GM23338 (cell line): ENCODE data around the gene TFF2. TPM values are rescaled to one million over a fixed set of nuclear protein-coding genes. Genes with fewer than 3 reads are reported as not detected.

Experiments used
- ATAC-seq: fragments of 200-7000 bp; cut with Tn5 transposase; 3 replicates; pipeline ENCODE4 v1.9.1; 2020
- DNase-seq: peaks from one replicate; pipeline ENCODE4 v3.0.0-alpha.2; 2015; ENCODE audit warnings: low spot score
- H2AFZ ChIP-seq: fragments of 200-600 bp; sonication (generic); 2 replicates; pipeline ENCODE4 v1.8.0; 2016; ENCODE audit warnings: antibody characterized with exemption, mild to moderate bottlenecking, moderate library complexity
- H3F3A ChIP-seq: fragments of 200-600 bp; sonication (generic); replicated peaks from 2 replicates; pipeline ENCODE4 v1.8.0; 2017; ENCODE audit warnings: antibody characterized with exemption, mixed run types, low read depth
- H3K27ac ChIP-seq: fragments of 200-600 bp; sonication (generic); 2 replicates; pipeline ENCODE4 v1.6.1; 2016; ENCODE audit warnings: low read depth
- H3K27me3 ChIP-seq: fragments of 200-600 bp; sonication (generic); 2 replicates; pipeline ENCODE4 v1.8.0; 2016; ENCODE audit warnings: mild to moderate bottlenecking, mixed run types, moderate library complexity; ENCODE audit not compliant: insufficient read depth
- H3K36me3 ChIP-seq: fragments of 200-600 bp; sonication (generic); 2 replicates; pipeline ENCODE4 v1.8.0; 2016; ENCODE audit warnings: mild to moderate bottlenecking; ENCODE audit not compliant: insufficient read depth
- H3K4me1 ChIP-seq: fragments of 200-600 bp; sonication (generic); 2 replicates; pipeline ENCODE4 v1.8.0; 2016; ENCODE audit warnings: mild to moderate bottlenecking, moderate library complexity; ENCODE audit not compliant: insufficient read depth
- H3K4me2 ChIP-seq: fragments of 200-600 bp; sonication (generic); 2 replicates; pipeline ENCODE4 v1.7.1; 2017; ENCODE audit warnings: mixed run types
- H3K4me3 ChIP-seq: fragments of 200-600 bp; sonication (generic); 2 replicates; pipeline ENCODE4 v1.6.1; 2016; ENCODE audit warnings: mixed run types
- H3K79me2 ChIP-seq: fragments of 200-600 bp; sonication (generic); replicated peaks from 2 replicates; pipeline ENCODE4 v1.8.0; 2017; ENCODE audit warnings: mild to moderate bottlenecking; ENCODE audit not compliant: insufficient read depth
- H3K9me2 ChIP-seq: fragments of 200-600 bp; sonication (generic); 2 replicates; pipeline ENCODE4 v1.8.0; 2017; ENCODE audit not compliant: insufficient read depth
- H4K20me1 ChIP-seq: fragments of 200-600 bp; sonication (generic); replicated peaks from 2 replicates; pipeline ENCODE4 v1.8.0; 2017; ENCODE audit warnings: mild to moderate bottlenecking; ENCODE audit not compliant: insufficient read depth
- H3K27ac Mint-ChIP-seq: 2 replicates; pipeline ENCODE4 v1.8.0; 2020; ENCODE audit warnings: inconsistent platforms, mild to moderate bottlenecking, moderate library complexity, mixed read lengths
- H3K27me3 Mint-ChIP-seq: 3 replicates; pipeline ENCODE4 v1.8.0; 2022; ENCODE audit warnings: low read depth, mild to moderate bottlenecking, moderate library complexity, mixed read lengths, inconsistent platforms; ENCODE audit not compliant: insufficient read depth, poor library complexity
- H3K36me3 Mint-ChIP-seq: 3 replicates; pipeline ENCODE4 v1.8.0; 2021; ENCODE audit warnings: low read depth, mild to moderate bottlenecking, inconsistent platforms, moderate library complexity, mixed read lengths
- H3K4me1 Mint-ChIP-seq: 3 replicates; pipeline ENCODE4 v1.8.0; 2020; ENCODE audit warnings: mild to moderate bottlenecking, inconsistent platforms, mixed read lengths
- H3K4me3 Mint-ChIP-seq: 3 replicates; pipeline ENCODE4 v1.8.0; 2021; ENCODE audit warnings: moderate library complexity, mild to moderate bottlenecking, inconsistent platforms, mixed read lengths
- H3K9me3 Mint-ChIP-seq: 3 replicates; pipeline ENCODE4 v1.8.0; 2020; ENCODE audit warnings: moderate library complexity, mild to moderate bottlenecking, inconsistent platforms, mixed read lengths
- CREB1 ChIP-seq: fragments of 250-450 bp; sonication (Bioruptor Pico); IDR thresholded peaks from 2 replicates; pipeline ENCODE4 v1.5.0; 2020; ENCODE audit warnings: low read depth, mild to moderate bottlenecking, moderate library complexity
- EZH2 ChIP-seq: fragments of 200-600 bp; sonication (generic); IDR thresholded peaks from one replicate; pipeline ENCODE4 v1.8.0; 2017; ENCODE audit warnings: antibody characterized with exemption, mild to moderate bottlenecking, low read depth; ENCODE audit not compliant: unreplicated experiment
- JUNB ChIP-seq: IDR thresholded peaks from one replicate; pipeline ENCODE4 v1.6.1; 2016; ENCODE audit warnings: antibody characterized with exemption; ENCODE audit not compliant: unreplicated experiment
- POLR2AphosphoS5 ChIP-seq: IDR thresholded peaks from 2 replicates; pipeline ENCODE4 v1.6.1; 2016; ENCODE audit warnings: antibody characterized with exemption, low read depth
- STAT1 ChIP-seq: IDR thresholded peaks from one replicate; pipeline ENCODE4 v1.6.1; 2016; ENCODE audit warnings: antibody characterized with exemption; ENCODE audit not compliant: unreplicated experiment
- ZNF331 ChIP-seq: fragments of 250-450 bp; sonication (Bioruptor Pico); IDR thresholded peaks from 2 replicates; pipeline ENCODE4 v1.5.0; 2020; ENCODE audit warnings: low read depth, mild to moderate bottlenecking, moderate library complexity
- polyA plus RNA-seq: library from polyadenylated mRNA; unstranded; fragments of >200 nt; fragmentation: Nextera tagmentation; extraction: Ambion mirVana; gene quantifications from 2 replicates; pipeline ENCODE4 v1.2.1, GENCODE V29; 2016
- total RNA-seq: library from RNA; depleted of rRNA; stranded (reverse); fragments of >200 nt; shearing (Covaris generic); gene quantifications from 2 replicates; pipeline ENCODE4 v1.2.3, GENCODE V29; 2014
- TF ChIP-seq, protein P1 (sequence below): IDR thresholded peaks from 2 replicates; pipeline ENCODE4 v1.6.1; 2016; ENCODE audit warnings: antibody characterized with exemption
- TF ChIP-seq, protein P2 (sequence below), 2 experiments: fragments of 200-600 bp in 1 of 2; sonication (generic) in 1 of 2; conservative IDR thresholded peaks; 2 replicates each; pipeline versions ENCODE4 v1.5.1 to v1.6.1; 2016 to 2017; ENCODE audit warnings: antibody characterized with exemption in 2 of 2, low read depth in 2 of 2, mild to moderate bottlenecking in 2 of 2, moderate library complexity in 1 of 2
- TF ChIP-seq, protein P3 (sequence below): IDR thresholded peaks from one replicate; pipeline ENCODE4 v1.6.1; 2018; ENCODE audit warnings: antibody characterized with exemption; ENCODE audit not compliant: unreplicated experiment

TFF2 gene
- total and polyA plus RNA-seq, 2 experiments from 2014 or later, result not detected

DNA sequence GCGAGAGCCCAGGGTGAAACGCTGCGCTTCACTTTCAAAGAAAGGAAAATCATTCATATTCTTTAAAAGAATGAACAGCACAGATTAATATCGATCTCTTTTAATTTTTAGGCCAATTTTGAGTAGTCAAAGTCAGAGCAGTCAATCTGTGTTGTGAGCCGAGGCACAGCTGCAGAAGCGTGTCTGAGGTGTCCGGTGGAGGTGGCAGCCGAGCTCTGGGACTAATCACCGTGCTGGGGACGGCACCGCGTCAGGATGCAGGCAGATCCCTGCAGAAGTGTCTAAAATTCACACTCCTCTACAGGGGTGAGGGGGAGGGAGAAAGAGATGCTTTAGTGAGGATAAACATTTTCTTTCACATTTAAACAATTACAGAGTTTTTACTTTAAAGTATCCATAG is 11.4 kb upstream of the TFF2 start:
- Histone ChIP-seq H3K27ac (no peak overlapping the region), H3K4me2 (no peak overlapping the region), H3K4me3 (no peak overlapping the region), H4K20me1 (no peaks in the 10 kb centered on the region), H3K79me2 (no peaks in the 10 kb centered on the region), H3K9me2 (no peaks in the 10 kb centered on the region), H2AFZ (no peak overlapping the region), H3K36me3 (no peaks in the 10 kb centered on the region), H3K4me1 (no peaks in the 10 kb centered on the region), H3F3A (no peaks in the 10 kb centered on the region), H3K27me3 (no peaks in the 10 kb centered on the region)
- H3K27ac Mint-ChIP-seq, result no peak overlapping the region
- peaks cover 6% of the 10 kb centered on the region; the same call in 2 of the 3 replicates for H3K4me1 Mint-ChIP-seq
- DNase-seq (no peak), ATAC-seq (no peak)
- peaks cover 7% of the 10 kb centered on the region for H3K27me3 Mint-ChIP-seq
- H3K4me3 Mint-ChIP-seq, result no peak overlapping the region
- TF ChIP-seq CREB1 (CRISPR knock-in tag), result no peak
- TF ChIP-seq, protein P1, sequence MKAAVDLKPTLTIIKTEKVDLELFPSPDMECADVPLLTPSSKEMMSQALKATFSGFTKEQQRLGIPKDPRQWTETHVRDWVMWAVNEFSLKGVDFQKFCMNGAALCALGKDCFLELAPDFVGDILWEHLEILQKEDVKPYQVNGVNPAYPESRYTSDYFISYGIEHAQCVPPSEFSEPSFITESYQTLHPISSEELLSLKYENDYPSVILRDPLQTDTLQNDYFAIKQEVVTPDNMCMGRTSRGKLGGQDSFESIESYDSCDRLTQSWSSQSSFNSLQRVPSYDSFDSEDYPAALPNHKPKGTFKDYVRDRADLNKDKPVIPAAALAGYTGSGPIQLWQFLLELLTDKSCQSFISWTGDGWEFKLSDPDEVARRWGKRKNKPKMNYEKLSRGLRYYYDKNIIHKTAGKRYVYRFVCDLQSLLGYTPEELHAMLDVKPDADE, result no peak
- no peak for TF ChIP-seq STAT1
- no peak for TF ChIP-seq JUNB
- TF ChIP-seq, protein P2, sequence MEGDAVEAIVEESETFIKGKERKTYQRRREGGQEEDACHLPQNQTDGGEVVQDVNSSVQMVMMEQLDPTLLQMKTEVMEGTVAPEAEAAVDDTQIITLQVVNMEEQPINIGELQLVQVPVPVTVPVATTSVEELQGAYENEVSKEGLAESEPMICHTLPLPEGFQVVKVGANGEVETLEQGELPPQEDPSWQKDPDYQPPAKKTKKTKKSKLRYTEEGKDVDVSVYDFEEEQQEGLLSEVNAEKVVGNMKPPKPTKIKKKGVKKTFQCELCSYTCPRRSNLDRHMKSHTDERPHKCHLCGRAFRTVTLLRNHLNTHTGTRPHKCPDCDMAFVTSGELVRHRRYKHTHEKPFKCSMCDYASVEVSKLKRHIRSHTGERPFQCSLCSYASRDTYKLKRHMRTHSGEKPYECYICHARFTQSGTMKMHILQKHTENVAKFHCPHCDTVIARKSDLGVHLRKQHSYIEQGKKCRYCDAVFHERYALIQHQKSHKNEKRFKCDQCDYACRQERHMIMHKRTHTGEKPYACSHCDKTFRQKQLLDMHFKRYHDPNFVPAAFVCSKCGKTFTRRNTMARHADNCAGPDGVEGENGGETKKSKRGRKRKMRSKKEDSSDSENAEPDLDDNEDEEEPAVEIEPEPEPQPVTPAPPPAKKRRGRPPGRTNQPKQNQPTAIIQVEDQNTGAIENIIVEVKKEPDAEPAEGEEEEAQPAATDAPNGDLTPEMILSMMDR (conservative IDR thresholded peaks at IDR 0.05; ENCODE audit: low read depth in 2 of 2), result no peak
- no peak for TF ChIP-seq POLR2AphosphoS5
- H3K36me3 Mint-ChIP-seq, result peaks cover 6% of the 10 kb centered on the region
- peaks cover 18% of the 10 kb centered on the region for H3K9me3 Mint-ChIP-seq

DNA sequence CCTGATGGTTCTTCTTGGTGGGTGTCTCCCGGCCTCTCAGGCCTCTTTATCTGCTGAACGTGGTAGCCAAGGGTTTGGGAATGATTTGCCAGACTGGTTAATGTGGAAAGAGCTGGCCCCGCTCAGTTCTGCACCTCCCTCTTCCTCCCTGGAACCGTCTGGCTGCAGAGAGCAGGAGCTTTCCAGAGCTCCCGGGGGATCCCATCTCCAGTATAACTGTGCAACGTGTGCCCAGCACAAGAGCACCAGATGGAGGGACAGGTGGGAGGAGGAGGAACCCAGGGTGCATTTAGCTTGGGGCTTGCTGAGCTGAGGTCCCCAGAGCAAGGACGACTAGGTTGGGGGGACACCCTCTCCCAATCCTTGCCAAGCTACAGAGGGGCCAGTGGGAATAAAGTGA is 10.5 kb upstream of the TFF2 start:
- no peak for TF ChIP-seq STAT1
- TF ChIP-seq EZH2, result no peak
- no peak for TF ChIP-seq CREB1 (CRISPR knock-in tag)

DNA sequence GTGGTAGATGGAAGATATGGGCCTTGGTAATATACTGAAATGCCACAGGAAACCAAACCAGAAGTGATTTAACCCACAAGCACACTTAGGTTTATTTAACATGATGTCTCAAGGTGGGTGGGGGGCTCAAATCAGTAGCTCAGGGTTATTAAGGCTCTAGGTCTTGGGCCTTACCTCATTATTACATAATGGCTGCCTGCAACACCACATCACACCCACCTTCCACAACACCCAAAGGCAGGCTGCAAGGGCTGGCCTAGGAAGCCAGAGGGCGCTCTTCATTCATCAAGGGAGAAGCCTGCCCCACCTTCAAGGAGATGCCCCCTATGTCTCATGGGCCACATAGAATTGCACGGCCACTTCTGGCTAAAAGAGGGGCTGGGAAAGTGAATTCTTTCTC is 9.5 kb upstream of the TFF2 start:
- H3K27me3 ChIP-seq, result no peaks in the 10 kb centered on the region
- no peaks in the 10 kb centered on the region for H3K79me2 ChIP-seq
- H3F3A ChIP-seq, result no peaks in the 10 kb centered on the region
- Mint-ChIP-seq H3K9me3 (peaks cover 18% of the 10 kb centered on the region), H3K36me3 (peaks cover 6% of the 10 kb centered on the region), H3K27ac (no peak overlapping the region), H3K4me3 (no peak overlapping the region), H3K27me3 (peaks cover 5% of the 10 kb centered on the region), H3K4me1 (no peaks in the 10 kb centered on the region)
- no peaks in the 10 kb centered on the region for H3K9me2 ChIP-seq
- H4K20me1 ChIP-seq, result no peaks in the 10 kb centered on the region
- TF ChIP-seq, protein P3, sequence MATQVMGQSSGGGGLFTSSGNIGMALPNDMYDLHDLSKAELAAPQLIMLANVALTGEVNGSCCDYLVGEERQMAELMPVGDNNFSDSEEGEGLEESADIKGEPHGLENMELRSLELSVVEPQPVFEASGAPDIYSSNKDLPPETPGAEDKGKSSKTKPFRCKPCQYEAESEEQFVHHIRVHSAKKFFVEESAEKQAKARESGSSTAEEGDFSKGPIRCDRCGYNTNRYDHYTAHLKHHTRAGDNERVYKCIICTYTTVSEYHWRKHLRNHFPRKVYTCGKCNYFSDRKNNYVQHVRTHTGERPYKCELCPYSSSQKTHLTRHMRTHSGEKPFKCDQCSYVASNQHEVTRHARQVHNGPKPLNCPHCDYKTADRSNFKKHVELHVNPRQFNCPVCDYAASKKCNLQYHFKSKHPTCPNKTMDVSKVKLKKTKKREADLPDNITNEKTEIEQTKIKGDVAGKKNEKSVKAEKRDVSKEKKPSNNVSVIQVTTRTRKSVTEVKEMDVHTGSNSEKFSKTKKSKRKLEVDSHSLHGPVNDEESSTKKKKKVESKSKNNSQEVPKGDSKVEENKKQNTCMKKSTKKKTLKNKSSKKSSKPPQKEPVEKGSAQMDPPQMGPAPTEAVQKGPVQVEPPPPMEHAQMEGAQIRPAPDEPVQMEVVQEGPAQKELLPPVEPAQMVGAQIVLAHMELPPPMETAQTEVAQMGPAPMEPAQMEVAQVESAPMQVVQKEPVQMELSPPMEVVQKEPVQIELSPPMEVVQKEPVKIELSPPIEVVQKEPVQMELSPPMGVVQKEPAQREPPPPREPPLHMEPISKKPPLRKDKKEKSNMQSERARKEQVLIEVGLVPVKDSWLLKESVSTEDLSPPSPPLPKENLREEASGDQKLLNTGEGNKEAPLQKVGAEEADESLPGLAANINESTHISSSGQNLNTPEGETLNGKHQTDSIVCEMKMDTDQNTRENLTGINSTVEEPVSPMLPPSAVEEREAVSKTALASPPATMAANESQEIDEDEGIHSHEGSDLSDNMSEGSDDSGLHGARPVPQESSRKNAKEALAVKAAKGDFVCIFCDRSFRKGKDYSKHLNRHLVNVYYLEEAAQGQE, result no peak
- TF ChIP-seq, protein P2 (conservative IDR thresholded peaks at IDR 0.05; ENCODE audit: low read depth in 2 of 2), result peak; percentile 43 to 60
- TF ChIP-seq, protein P1, result no peak
- no peak for TF ChIP-seq JUNB
- no peak for TF ChIP-seq ZNF331 (CRISPR knock-in tag)
- ATAC-seq, result no peak
- no peak overlapping the region for H3K27ac ChIP-seq
- no peak overlapping the region for H2AFZ ChIP-seq
- no peak overlapping the region for H3K4me2 ChIP-seq
- peak; percentile 45 for DNase-seq
- H3K4me1 ChIP-seq, result no peaks in the 10 kb centered on the region
- H3K4me3 ChIP-seq, result no peak overlapping the region
- no peaks in the 10 kb centered on the region for H3K36me3 ChIP-seq

More for the DNA sequence above, 10.5 kb upstream of the TFF2 start:
- no peaks in the 10 kb centered on the region for H3K79me2 ChIP-seq
- H3K27ac Mint-ChIP-seq, result no peak overlapping the region
- peaks cover 18% of the 10 kb centered on the region for H3K9me3 Mint-ChIP-seq
- no peaks in the 10 kb centered on the region for H4K20me1 ChIP-seq
- peaks cover 6% of the 10 kb centered on the region for H3K36me3 Mint-ChIP-seq
- no peak overlapping the region for H3K4me3 ChIP-seq
- H3K27ac ChIP-seq, result no peak overlapping the region
- no peak overlapping the region for H2AFZ ChIP-seq
- no peaks in the 10 kb centered on the region for H3K9me2 ChIP-seq
- H3F3A ChIP-seq, result no peaks in the 10 kb centered on the region
- no peak for DNase-seq
- H3K36me3 ChIP-seq, result no peaks in the 10 kb centered on the region
- no peaks in the 10 kb centered on the region for H3K4me1 ChIP-seq
- H3K27me3 ChIP-seq, result no peaks in the 10 kb centered on the region
- no peak for ATAC-seq
- peaks cover 7% of the 10 kb centered on the region for H3K27me3 Mint-ChIP-seq
- no peak overlapping the region for H3K4me2 ChIP-seq
- no peak overlapping the region for H3K4me3 Mint-ChIP-seq
- peaks cover 3% of the 10 kb centered on the region; the same call in 1 of the 3 replicates for H3K4me1 Mint-ChIP-seq
